Suppressor macrophage treated with lipopolysaccharide for 1 hour (primary cell): ENCODE results near the gene HLA-DPA1.
A peak's percentile ranks its signal among the peaks of the same experiment; 100 is the strongest.
"Not testable (repeated sequence)": the region's sequence is repeated elsewhere in the genome, so short reads cannot be mapped to it uniquely, and the experiment has no call there.

Experiments used
- DNase-seq, 3 donors: peaks; one replicate each; pipeline ENCODE4 v3.0.0-alpha.2; 2020 to 2022

The HLA-DPA1 gene

DNA sequence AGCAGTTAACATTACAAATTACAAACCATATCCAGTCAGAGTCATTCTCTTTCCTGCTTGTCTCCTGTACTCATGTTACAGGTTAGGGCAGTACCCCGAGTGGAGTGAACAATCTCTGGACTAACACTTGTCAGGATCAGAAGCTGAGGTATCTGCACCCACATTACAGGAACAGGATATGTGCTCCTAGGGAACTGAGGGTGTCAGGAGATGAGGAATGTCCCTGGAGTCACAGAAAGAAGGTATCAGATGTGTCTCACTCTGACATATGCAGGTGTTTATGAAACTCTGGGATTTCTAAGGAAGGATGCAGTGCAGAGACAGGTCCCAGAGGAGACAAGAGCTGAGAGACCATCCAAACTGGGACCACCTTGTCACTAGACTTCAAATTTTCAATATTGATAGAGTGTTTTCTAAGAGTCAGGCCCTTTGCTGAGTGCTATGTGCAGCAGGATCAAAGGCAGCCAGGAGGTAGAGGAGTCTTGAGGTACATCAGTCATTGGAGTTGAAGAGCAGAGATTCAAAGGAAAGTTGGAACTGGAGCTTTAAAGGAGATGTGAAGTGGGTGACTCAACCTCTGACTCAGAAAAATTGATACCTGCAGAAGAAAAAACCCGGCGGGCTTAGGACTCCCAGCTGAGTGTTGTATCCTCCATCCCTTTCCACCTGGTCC lies 14.9 kb upstream of the HLA-DPA1 start:
- no peak for DNase-seq

DNA sequence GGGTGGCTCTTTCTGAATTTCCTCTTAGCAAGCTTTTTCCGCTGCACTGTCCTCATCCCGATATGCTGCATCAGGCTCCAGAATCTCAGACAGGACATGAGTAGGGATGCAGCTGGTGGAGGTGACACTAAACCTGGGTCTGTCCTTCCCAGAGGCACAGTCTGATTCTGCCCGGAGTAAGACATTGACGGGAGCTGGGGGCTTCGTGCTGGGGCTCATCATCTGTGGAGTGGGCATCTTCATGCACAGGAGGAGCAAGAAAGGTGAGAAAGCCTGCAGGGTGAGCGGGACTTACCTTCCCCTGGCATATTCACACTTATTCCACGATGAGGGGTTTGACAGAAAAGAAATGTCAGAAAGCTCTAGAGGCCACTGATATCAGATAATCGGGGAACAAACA lies 12.2 kb upstream of the HLA-DPA1 start:
- no peak for DNase-seq

DNA sequence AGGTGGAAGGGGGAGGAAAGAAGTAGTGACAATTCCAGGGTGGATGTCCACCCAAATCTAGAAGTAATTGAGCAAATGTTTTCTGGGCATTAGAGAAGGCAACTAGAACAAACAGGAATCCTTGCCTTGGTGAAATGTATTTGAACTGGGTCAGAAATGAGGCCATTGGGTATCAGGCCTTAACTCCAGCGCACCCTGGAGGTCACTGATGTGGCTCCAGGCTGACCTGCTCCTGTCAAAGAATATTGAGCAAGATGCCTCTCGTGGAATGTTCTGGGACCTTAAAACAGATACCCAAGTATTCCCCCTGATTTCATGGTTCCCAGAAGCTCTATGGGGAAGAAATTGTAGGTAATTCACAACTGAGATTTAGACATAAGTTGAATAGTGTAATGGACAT lies 9.3 kb upstream of the HLA-DPA1 start:
- DNase-seq: peak; percentile 82 to 87 (median 85)

DNA sequence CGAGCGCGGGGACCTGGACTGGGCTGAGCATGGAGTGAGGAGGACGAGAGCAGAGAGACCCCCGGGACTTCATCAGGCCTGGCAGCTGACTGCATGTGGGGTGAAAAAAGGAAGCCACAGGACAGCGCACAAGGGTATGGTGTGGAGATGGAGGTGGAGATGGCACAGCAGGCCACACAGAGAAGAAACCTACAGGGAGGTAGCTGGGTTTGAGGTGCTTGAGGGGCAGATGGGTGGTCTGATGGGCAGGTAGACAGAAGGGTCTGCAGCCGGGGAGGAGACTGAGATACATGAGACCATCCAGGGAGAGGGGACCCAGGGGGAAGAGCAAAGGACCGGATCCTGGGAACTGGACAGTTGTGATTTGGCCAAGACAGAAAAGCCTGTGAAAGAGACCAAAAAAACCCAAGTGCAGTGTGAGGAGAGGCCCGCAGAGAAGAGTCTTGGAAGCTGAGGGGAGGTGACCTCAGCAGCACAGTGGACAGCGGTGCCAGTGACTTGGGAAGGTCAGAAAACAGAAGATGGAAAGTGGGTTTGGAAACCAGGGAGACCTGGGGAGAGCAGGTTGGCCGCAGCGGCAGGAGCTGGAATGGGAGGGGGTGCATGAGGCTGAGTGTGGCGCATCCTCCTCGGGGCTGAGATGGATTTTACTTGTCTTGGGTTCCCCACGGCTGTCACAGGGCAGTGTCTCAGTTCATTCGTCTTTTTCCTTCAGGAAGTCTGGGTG lies 7.8 kb upstream of the HLA-DPA1 start:
- DNase-seq: no peak

DNA sequence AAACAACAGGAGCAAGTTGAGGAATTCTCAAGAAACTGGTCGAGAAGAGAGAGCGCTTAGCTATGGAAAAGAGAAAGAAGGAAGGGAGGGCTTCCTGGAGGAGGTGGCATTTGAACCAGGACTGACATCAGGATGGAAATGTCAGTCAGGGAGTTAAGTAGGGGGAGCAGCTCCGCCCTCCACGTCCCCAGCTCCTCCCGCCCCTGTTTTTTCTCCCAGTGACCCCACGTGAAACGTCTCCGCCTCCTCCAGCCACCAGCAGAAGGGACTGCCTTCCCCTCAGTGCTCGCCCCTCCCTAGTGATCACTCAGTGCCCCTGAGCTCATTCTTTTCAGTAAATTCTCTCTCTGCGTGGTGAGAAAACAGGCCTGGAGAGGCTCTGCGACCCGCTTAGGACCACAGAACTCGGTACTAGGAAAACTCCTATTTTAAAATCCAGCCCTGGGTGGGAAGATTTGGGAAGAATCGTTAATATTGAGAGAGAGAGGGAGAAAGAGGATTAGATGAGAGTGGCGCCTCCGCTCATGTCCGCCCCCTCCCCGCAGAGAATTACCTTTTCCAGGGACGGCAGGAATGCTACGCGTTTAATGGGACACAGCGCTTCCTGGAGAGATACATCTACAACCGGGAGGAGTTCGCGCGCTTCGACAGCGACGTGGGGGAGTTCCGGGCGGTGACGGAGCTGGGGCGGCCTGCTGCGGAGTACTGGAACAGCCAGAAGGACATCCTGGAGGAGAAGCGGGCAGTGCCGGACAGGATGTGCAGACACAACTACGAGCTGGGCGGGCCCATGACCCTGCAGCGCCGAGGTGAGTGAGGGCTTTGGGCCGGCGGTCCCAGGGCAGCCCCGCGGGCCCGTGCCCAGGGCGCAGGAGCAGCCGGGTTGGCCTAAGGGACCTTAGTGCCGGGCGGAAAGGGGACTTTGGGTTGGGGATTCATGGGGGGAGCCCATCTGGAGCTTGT lies 7.0 kb upstream of the HLA-DPA1 start:
- peak in 1 of 3 donors; percentile 58 for DNase-seq

DNA sequence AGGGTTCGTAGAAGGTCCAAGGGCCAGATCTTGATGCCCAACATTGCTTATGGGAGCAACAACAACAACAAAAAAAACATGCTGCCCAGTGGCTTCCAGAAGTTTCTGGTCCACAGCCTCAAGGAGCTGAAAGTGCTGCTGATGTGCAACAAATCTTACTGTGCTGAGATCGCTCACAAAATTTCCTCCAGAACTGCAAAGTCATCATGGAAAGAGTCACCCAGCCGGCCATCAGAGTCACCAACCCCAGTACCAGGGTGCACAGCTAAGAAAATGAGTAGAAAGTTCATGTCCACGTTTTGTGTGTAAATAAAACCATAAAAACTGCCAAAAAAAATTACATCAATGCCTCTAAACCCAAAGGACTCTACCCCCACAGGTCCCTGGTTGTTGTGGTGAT lies 6.1 kb upstream of the HLA-DPA1 start:
- peak in 2 of 3 donors; percentile 23 to 31 for DNase-seq

DNA sequence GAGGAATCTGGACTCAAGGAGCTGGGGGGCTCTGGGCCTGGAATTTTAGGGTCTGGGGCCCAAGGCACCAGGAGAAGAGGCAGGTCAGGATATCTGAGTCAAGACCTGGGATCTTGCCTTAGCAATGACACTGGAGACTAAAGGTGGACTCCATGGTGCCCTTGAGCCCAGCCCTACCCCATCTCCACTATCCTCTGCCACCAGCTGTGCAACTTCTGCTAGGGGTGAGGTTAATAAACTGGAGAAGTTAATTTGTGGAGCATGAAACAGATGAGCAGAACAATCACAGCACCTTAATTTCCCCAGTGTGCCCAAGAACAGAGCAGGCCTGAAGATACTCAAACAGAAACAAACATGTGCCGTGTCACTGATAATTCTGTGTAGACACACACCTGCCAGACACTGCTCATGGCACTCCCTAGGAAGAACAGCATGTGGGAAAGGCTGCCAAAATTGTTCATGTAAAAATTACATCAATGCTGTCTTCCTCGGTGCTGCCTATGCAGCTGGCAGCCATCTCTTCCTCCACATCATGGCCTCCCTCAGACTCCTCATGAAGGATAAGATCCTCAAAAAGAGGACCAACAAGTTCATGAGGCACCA lies 5.6 kb upstream of the HLA-DPA1 start:
- DNase-seq: no peak

DNA sequence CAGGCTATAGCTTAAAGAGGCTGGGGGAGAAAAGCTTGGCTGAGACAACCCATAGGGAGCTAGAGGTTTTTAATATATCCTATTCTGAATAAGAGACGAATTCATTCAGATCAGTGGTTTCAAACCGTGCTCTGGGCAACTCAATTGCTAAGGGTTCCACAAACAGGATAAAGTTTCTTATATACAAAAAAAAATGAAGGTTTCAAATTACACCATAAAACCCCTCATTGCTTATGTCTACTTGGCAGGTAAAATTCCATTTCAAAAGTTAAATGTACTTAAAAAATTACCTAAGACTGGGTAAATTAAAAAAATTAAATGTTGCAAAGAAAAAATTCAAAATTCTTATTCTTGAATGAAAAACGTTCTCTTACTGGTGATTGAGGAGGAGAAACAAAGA lies 5.0 kb upstream of the HLA-DPA1 start:
- DNase-seq: no peak

DNA sequence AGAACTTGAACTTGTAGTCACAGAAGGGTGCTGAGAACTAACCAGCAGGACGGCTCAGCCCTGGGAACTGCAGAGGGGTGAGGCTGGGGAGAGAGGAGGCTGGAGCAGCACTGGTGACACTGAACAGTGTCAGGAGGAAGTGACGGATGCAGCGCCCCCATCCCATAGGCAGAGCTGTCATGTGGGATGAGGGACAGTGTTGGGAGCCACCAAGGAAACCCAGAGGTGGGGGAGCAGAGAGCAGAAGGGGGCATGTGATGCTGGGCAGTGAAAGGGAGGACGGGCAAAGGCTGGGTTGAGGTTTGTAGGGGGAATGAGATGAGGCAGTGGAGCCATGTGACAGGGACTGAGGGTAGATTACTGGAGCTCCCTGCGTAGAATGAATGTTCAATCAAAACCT lies 4.5 kb upstream of the HLA-DPA1 start:
- DNase-seq: peak in 1 of 3 donors; percentile 17

DNA sequence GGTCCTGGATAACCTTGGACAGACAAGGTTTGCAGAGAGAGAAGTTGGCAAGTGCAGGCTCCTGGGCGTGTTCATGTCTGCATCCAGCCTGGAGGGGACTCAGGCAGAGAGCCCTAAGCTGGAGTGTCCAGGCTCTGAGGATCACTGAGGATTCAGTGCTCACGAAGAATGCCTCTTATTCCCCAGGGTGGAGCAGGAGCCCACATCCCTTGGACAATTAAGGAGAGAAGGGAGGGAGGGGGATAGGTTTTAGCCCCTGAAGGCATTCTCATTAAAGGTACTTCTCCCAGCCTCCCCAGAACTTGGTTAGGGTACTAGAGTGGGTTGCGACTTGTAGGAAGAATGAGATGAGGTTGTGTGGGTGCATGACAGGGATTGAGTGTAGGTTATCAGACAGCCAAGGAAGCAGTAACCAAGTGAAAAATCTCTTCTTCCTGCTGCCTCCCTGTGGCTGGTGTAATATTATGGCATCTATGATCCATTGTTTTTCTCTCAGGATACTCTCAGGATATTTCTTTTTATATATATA lies 3.0 kb upstream of the HLA-DPA1 start:
- no peak for DNase-seq

DNA sequence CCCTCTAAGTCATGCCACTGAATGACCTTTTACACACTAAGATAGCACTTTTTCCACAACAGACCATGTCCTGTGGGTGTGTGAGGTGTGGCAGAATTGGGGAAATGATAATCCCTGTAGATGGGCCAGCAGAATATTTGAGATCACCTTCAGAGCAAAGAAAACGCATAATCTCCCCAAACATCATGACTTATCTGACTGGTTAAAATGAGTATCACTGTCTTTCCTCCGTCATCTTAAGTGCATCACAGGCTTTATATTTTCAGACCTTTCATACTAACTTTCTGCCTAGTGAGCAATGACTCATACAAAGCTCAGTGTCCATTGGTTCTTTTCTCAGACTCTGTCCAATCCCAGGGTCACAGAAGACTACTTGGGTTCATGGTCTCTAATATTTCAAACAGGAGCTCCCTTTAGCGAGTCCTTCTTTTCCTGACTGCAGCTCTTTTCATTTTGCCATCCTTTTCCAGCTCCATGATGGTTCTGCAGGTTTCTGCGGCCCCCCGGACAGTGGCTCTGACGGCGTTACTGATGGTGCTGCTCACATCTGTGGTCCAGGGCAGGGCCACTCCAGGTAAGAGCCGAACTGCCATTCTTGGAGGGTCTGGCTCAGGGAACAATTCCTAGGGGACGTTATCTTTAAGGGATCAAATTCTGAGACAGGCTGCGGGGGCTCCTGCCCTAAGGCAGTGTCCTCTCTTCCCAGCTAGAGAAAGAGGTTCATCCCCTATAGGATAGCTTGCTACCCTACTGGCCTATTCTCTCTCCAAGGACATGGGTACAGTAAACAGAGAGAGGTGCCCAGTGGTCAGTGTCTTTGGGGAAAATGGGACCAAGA lies 2.3 kb upstream of the HLA-DPA1 start, which contains the start of gene HLA-DPB1:
Gene HLA-DPB1, plus strand, starts transcription at position 423 of the 838 bp plus-strand sequence. Its CDS starts 52 bp downstream, at position 475.
- DNase-seq: peak; percentile 69 to 89 (median 85)

DNA sequence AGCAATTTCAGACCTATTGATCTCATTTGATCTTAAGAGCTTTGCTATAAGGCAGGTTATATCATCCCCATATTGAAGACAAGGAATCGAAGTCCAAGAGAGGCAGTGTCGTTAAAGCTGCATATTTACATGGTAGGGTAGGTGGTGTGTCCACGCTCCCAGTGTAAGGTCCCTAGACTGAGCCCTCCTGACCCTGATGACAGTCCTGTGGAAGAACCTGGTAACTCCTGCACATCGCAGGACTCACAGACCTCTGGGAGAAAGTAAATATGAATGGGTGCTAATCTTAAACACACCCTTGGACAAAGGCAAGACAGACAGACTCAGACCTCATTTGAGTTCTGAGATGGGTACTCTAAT lies 1.7 kb upstream of the HLA-DPA1 start:
- no peak for DNase-seq

DNA sequence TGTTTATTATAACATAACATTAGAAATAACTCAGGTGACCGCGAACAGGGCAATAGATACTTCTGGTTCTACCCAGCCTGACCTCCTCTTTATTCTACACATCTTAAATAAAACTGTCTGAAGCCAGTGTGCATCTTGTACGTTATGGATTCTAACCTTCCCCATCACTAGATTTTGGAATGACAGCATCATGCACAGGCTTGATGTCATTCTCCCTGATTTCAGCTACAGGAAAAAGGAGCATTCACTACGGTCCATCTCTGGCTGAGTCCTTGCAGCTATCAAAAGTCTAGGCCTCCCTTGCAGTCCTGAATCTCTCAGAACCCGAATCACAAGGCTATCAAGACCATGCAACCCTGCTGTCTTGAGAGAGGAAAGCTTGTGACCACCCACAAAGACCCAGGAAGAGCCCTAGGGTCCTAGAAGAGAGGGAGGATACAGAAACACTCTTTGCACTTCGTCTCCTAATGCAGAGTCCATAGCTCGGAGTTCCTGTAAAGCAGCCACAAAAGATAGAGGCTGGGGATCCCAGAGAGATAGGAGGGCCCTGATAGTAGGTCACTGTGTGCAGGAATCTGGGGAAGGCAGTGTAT lies 845 bp downstream of the HLA-DPA1 start:
- no peak for DNase-seq

DNA sequence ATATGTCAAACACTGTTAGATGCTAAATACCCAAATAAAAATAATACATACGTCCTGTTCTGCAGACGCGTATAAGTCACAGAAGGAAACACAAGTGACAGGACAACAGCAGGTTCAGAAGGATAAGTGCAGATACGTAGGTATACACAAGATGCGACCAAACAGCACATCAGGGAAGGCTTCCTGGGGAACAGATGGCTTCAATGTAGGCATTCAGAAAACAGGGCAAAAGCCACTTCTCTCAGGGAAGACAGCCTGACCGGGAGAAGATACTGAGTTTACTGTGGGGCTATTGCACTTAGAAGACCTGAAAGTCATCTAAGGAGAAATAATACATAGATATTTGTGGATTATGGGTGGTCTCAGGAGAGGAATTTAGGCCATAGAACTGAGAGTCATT lies 1.9 kb downstream of the HLA-DPA1 start:
- DNase-seq: no peak

DNA sequence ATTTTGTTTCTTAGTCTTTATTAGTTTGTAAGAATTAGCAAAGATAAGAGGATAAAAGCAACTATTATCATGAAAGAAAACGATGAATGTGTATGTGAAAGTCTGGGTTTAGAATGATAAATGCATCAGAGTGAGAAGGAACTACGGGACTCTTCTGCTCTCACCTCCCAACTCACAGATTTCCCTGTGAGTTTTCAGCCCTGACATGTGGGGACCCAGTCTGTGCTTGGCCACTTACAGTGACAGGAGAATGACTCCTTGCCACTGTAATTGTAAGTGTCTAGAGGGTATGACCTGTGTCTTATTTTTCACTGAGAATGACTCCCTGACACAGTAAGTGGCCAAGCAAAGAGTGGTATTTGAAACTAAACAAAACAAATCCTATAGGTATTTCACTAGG lies 2.5 kb downstream of the HLA-DPA1 start:
- DNase-seq: no peak

DNA sequence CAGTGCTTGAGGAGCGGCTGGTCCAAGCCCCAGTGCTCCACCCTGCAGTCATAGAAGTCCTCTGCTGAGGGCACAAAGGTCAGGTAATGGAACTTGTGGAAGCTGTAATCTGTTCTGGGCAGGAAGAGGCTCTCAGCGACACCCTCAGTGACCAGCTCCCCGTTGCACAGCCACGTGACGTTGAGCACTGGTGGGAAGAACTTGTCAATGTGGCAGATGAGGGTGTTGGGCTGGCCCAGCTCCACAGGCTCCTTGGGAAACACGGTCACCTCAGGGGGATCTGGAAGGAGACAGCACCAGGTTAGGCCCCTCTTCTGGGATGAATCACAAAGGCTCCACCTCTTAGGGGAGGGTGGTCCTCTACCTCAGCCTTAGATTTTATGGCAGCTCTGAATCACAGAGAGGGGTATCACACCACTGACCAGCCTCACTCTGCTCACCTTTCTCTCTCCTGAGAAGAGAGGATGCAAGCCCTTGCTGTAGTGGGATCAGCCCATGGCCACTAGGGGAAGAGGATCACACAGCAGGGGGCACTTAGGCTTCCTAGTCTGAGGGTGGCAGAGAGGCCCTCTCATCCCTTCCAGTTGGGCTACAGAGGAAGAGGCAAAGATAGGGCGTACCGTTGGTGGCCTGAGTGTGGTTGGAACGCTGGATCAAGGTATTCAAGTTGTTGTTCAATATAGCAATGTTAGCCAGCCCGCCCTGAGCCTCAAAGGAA lies 4.3 kb downstream of the HLA-DPA1 start:
- no peak for DNase-seq

DNA sequence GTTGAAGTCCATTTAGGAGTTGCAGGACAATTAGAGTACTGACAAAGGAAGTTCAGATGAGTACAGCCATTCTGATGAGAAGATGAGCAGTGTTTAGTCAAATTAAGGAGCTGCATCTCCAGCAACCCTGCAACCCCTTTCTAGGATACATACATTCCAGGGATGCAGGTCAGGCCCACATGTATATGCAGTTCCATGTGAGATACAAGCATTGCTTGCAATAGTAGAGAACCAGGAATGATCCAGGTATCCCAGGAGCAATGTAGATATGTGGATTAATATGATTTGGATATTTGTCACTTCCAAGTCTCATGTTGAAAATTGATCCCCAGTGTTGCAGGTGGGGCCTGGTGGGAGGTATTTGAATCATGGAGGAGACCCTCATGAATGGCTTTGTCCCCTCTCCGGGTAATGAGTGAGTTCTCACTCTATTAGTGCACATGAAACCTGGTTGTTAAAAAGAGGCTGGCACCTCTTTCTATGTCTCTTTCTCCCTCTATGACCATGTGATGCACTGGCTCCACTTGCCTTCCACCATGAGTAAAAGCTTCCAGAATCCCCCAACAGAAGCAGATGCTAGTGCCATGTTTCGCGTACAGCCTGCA lies 6.4 kb downstream of the HLA-DPA1 start:
- no peak for DNase-seq

DNA sequence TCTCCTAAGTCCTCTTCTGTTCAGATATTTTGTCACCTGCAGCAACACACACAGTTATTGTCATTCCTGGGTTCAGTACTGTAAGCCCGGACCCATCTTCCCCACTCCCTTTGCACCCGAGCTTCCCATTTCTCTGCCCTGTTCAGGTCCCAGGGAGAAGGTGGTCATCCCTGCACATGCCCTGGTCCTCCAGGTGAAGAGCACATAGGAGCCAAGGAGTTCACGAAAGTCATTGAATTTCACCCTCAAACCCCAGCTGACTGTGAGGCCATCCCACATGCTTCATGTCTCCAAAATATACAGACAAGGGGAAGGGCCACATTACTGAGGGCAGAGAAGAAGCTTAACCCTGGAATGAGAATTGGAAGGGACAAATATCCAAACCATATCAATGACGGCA lies 8.1 kb downstream of the HLA-DPA1 start:
- DNase-seq: no peak

DNA sequence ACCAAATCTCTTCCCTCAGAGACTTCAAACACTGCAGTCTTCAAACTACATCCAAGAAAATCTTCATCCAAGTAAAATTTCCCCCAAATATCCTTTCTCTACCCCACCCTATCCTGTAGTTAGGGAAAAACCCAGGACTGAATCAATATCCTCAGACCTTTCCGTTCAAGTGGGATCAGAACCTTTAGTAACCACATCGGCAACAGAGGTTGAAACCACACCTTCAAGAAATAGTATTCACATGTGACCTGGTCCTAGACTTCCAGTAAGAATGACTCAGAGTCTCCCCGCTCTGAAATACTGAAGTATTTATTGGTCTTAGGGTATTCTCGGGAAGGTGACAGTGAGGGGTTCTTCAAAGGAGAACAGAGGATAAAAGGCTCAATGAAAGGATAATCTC lies 8.7 kb downstream of the HLA-DPA1 start:
- DNase-seq: no peak

DNA sequence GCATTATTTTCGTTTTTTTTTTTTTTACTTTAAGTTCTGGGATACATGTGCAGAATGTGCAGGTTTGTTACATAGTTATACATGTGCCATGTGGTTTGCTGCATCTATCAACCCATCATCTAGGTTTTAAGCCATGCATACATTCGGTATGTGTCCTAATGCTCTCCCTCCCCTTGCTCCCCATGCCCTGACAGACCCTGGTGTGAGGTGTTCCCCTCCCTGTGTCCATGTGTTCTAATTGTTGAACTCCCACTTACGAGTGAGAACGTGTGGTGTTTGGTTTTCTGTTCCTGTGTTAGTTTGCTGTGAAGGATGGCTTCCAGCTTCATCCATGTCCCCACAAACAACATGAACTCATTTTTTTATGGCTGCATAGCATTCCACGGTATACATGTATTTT lies 10.0 kb downstream of the HLA-DPA1 start:
- DNase-seq: not testable (repeated sequence)
